ENCODE data around the gene CENPO.

DNA sequence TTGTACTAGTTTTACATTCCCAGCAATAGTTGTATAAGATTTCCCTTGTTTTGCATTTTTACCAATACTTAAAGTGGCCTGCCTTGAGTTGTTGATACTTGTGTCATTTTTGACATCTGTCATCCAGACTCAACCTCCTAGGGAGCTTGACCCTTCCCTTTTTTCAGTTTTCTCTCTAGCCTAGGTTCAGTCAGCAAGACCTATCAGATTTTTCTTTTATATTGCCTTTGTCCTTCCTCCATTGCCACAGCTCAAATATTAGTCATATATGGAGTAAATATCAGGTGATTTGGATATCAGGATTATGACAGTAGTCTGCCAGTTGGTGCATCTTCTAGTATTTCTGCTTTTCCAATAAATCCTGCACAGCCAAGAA lies 13.4 kb downstream of the CENPO start:
- TF ChIP-seq, protein P1, sequence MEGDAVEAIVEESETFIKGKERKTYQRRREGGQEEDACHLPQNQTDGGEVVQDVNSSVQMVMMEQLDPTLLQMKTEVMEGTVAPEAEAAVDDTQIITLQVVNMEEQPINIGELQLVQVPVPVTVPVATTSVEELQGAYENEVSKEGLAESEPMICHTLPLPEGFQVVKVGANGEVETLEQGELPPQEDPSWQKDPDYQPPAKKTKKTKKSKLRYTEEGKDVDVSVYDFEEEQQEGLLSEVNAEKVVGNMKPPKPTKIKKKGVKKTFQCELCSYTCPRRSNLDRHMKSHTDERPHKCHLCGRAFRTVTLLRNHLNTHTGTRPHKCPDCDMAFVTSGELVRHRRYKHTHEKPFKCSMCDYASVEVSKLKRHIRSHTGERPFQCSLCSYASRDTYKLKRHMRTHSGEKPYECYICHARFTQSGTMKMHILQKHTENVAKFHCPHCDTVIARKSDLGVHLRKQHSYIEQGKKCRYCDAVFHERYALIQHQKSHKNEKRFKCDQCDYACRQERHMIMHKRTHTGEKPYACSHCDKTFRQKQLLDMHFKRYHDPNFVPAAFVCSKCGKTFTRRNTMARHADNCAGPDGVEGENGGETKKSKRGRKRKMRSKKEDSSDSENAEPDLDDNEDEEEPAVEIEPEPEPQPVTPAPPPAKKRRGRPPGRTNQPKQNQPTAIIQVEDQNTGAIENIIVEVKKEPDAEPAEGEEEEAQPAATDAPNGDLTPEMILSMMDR (IDR thresholded peaks at IDR 0.05; ENCODE audit: low read depth, low read length) = no peak
- TF ChIP-seq EZH2phosphoT487 (IDR thresholded peaks at IDR 0.05; ENCODE audit: low read depth) = no peak

Data from OCI-LY3 (cell line).